Loucy (cell line): ENCODE results near the gene FHDC1.

ENCODE experiments used
- H2AFZ ChIP-seq: fragments of 200-600 bp; sonication (generic); 2 replicates; pipeline ENCODE4 v1.6.0; 2016; ENCODE audit warnings: antibody characterized with exemption, mild to moderate bottlenecking, low read length, moderate library complexity
- H3F3A ChIP-seq: fragments of 200-600 bp; 2 replicates; pipeline ENCODE4 v1.6.0; 2016; ENCODE audit warnings: antibody characterized with exemption, low read depth, mild to moderate bottlenecking
- H3K27me3 ChIP-seq: fragments of 200-600 bp; sonication (generic); 2 replicates; pipeline ENCODE4 v1.6.1; 2014; ENCODE audit warnings: low read length, mild to moderate bottlenecking; ENCODE audit not compliant: insufficient read depth, poor library complexity, severe bottlenecking
- H3K36me3 ChIP-seq: fragments of 200-600 bp; sonication (generic); 2 replicates; pipeline ENCODE4 v1.6.1; 2016; ENCODE audit warnings: low read length; ENCODE audit not compliant: insufficient read depth
- H3K4me1 ChIP-seq: fragments of 200-600 bp; sonication (generic); 2 replicates; pipeline ENCODE4 v1.5.1; 2014; ENCODE audit warnings: low read length, mild to moderate bottlenecking; ENCODE audit not compliant: insufficient read depth, poor library complexity, severe bottlenecking
- H3K4me2 ChIP-seq: fragments of 200-600 bp; sonication (generic); 2 replicates; pipeline ENCODE4 v1.6.0; 2014; ENCODE audit warnings: antibody characterized with exemption, low read length, low read depth, mild to moderate bottlenecking; ENCODE audit not compliant: poor library complexity, severe bottlenecking
- H3K4me3 ChIP-seq: fragments of 200-600 bp; sonication (generic); 2 replicates; pipeline ENCODE4 v1.5.1; 2014; ENCODE audit warnings: low read length, mild to moderate bottlenecking, mixed read lengths; ENCODE audit not compliant: poor library complexity, severe bottlenecking
- H3K79me2 ChIP-seq: fragments of 200-600 bp; sonication (generic); 2 replicates; pipeline ENCODE4 v1.6.1; 2014; ENCODE audit warnings: low read length; ENCODE audit not compliant: insufficient read depth
- H3K9ac ChIP-seq: fragments of 200-600 bp; sonication (generic); 2 replicates; pipeline ENCODE4 v1.6.0; 2014; ENCODE audit warnings: mild to moderate bottlenecking, low read depth, low read length, moderate library complexity; ENCODE audit not compliant: poor library complexity, severe bottlenecking
- H3K9me2 ChIP-seq: fragments of 200-600 bp; sonication (generic); replicated peaks from 2 replicates; pipeline ENCODE4 v1.6.1; 2016; ENCODE audit warnings: low read depth, low read length, mixed read lengths
- H3K9me3 ChIP-seq: fragments of 200-600 bp; sonication (generic); 2 replicates; pipeline ENCODE4 v1.6.1; 2014; ENCODE audit warnings: mild to moderate bottlenecking, antibody characterized with exemption, low read length, low read depth; ENCODE audit not compliant: insufficient read depth
- H4K20me1 ChIP-seq: fragments of 200-600 bp; sonication (generic); 2 replicates; pipeline ENCODE4 v1.6.0; 2014; ENCODE audit warnings: antibody characterized with exemption, low read length, mild to moderate bottlenecking; ENCODE audit not compliant: insufficient read depth, poor library complexity, severe bottlenecking
- CTCF ChIP-seq: fragments of 200-600 bp; sonication (generic); conservative IDR thresholded peaks from 2 replicates; pipeline ENCODE4 v1.5.1; 2014; ENCODE audit warnings: mild to moderate bottlenecking, antibody characterized with exemption, low read length
- EZH2phosphoT487 ChIP-seq: fragments of 200-600 bp; IDR thresholded peaks from 2 replicates; pipeline ENCODE4 v1.6.1; 2018; ENCODE audit warnings: antibody characterized with exemption, mild to moderate bottlenecking, moderate library complexity, borderline replicate concordance

Gene FHDC1

GRCh38 chr4:153014460-153014859 lies 78.3 kb downstream of the FHDC1 start:
- Histone ChIP-seq H3K4me1 (peaks cover 2% of the 10 kb centered on the region), H3K9me2 (no peaks in the 10 kb centered on the region), H3K4me2 (no peak overlapping the region), H3K36me3 (no peaks in the 10 kb centered on the region), H3K4me3 (no peak overlapping the region), H4K20me1 (no peaks in the 10 kb centered on the region), H3K27me3 (no peaks in the 10 kb centered on the region), H2AFZ (no peak overlapping the region), H3K79me2 (no peaks in the 10 kb centered on the region), H3F3A (no peaks in the 10 kb centered on the region), H3K9ac (no peak overlapping the region), H3K9me3 (peaks cover 10% of the 10 kb centered on the region; the same call in 1 of the 2 replicates)
- TF ChIP-seq CTCF (no peak), EZH2phosphoT487 (no peak)

- Histone ChIP-seq H3K9ac (no peak overlapping the region), H3K4me3 (no peak overlapping the region), H3K4me1 (no peaks in the 10 kb centered on the region), H2AFZ (no peak overlapping the region), H3K4me2 (no peak overlapping the region), H3K9me2 (no peaks in the 10 kb centered on the region), H3F3A (no peaks in the 10 kb centered on the region), H3K36me3 (no peaks in the 10 kb centered on the region), H4K20me1 (no peaks in the 10 kb centered on the region), H3K27me3 (no peaks in the 10 kb centered on the region), H3K79me2 (no peaks in the 10 kb centered on the region), H3K9me3 (peaks cover 2% of the 10 kb centered on the region; the same call in 1 of the 2 replicates)
- no peak for TF ChIP-seq CTCF
- no peak for TF ChIP-seq EZH2phosphoT487
Observed at GRCh38 chr4:153016592-153016991, 80.5 kb downstream of the FHDC1 start.

GRCh38 chr4:153018031-153018430 lies 81.9 kb downstream of the FHDC1 start:
- no peaks in the 10 kb centered on the region for H4K20me1 ChIP-seq
- no peaks in the 10 kb centered on the region for H3K9me3 ChIP-seq
- H3K4me3 ChIP-seq: no peak overlapping the region
- no peaks in the 10 kb centered on the region for H3F3A ChIP-seq
- TF ChIP-seq CTCF (no peak), EZH2phosphoT487 (no peak)
- no peaks in the 10 kb centered on the region for H3K27me3 ChIP-seq
- no peaks in the 10 kb centered on the region for H3K79me2 ChIP-seq
- no peak overlapping the region for H3K9ac ChIP-seq
- no peak overlapping the region for H2AFZ ChIP-seq
- no peaks in the 10 kb centered on the region for H3K4me1 ChIP-seq
- H3K36me3 ChIP-seq: no peaks in the 10 kb centered on the region
- H3K9me2 ChIP-seq: no peaks in the 10 kb centered on the region
- no peak overlapping the region for H3K4me2 ChIP-seq
